ENCODE data around the gene RPS6KA5. TPM values are rescaled to one million over a fixed set of nuclear protein-coding genes. Genes with fewer than 3 reads are reported as not detected.

Gene RPS6KA5
- total RNA-seq, 4 donors from 2014 or later = 30.8 to 48.6 (median 36.6) TPM

- TF ChIP-seq CTCF (IDR thresholded peaks at IDR 0.05) = no peak
- no peak for TF ChIP-seq POLR2AphosphoS5 (IDR thresholded peaks at IDR 0.05)
- no peak for TF ChIP-seq EP300 (IDR thresholded peaks at IDR 0.05)
- TF ChIP-seq POLR2A (IDR thresholded peaks at IDR 0.05) = no peak
- ATAC-seq = no peak
- no peaks in the 10 kb centered on the region for H3K9me3 ChIP-seq
- no peaks in the 10 kb centered on the region for H3K36me3 ChIP-seq
- H3K27ac ChIP-seq = no peak overlapping the region
- WGBS, 2 donors (ENCODE audit: low coverage in 1 of 2) = 82 to 90% methylated on average over 3 to 9 of the region's 9 CpGs
- peaks cover 0 to 13% (median 6%) of the 10 kb centered on the region in 3 donors for H3K4me1 ChIP-seq
- no peak overlapping the region for H3K4me3 ChIP-seq
- no peaks in the 10 kb centered on the region for H3K27me3 ChIP-seq
These were observed 223.1 kb downstream of the RPS6KA5 start for GRCh38 chr14:90837355-90837754.

- H3K36me3 ChIP-seq = no peaks in the 10 kb centered on the region
- no peak for ATAC-seq
- no peak overlapping the region for H3K4me3 ChIP-seq
- no peaks in the 10 kb centered on the region for H3K9me3 ChIP-seq
- TF ChIP-seq EP300 (IDR thresholded peaks at IDR 0.05) (no peak), POLR2AphosphoS5 (IDR thresholded peaks at IDR 0.05) (no peak), CTCF (IDR thresholded peaks at IDR 0.05) (no peak), POLR2A (IDR thresholded peaks at IDR 0.05) (no peak)
- H3K4me1 ChIP-seq = peaks cover 0 to 13% (median 6%) of the 10 kb centered on the region in 3 donors
- H3K27me3 ChIP-seq = no peaks in the 10 kb centered on the region
- H3K27ac ChIP-seq = no peak overlapping the region
- WGBS, 2 donors (ENCODE audit: low coverage in 1 of 2) = no CpG with 5 or more reads among the region's 7 CpGs
These were observed 223.8 kb downstream of the RPS6KA5 start for GRCh38 chr14:90836692-90837063.

- no peak overlapping the region for H3K27ac ChIP-seq
- no peaks in the 10 kb centered on the region for H3K9me3 ChIP-seq
- peaks cover 0 to 17% (median 5%) of the 10 kb centered on the region in 3 donors for H3K4me1 ChIP-seq
- no peaks in the 10 kb centered on the region for H3K36me3 ChIP-seq
- no peak for TF ChIP-seq POLR2A (IDR thresholded peaks at IDR 0.05)
- no peak for TF ChIP-seq POLR2AphosphoS5 (IDR thresholded peaks at IDR 0.05)
- TF ChIP-seq EP300 (IDR thresholded peaks at IDR 0.05) = no peak
- no peak for TF ChIP-seq CTCF (IDR thresholded peaks at IDR 0.05)
- no peak for ATAC-seq
- 88 to 97% methylated on average over 6 to 10 of the region's 10 CpGs for WGBS, 2 donors (ENCODE audit: low coverage in 1 of 2)
- H3K4me3 ChIP-seq = no peak overlapping the region
- H3K27me3 ChIP-seq = no peaks in the 10 kb centered on the region
These were observed 228.6 kb downstream of the RPS6KA5 start for GRCh38 chr14:90831821-90832220.

- TF ChIP-seq CTCF (IDR thresholded peaks at IDR 0.05) (no peak), POLR2AphosphoS5 (IDR thresholded peaks at IDR 0.05) (no peak), EP300 (IDR thresholded peaks at IDR 0.05) (no peak), POLR2A (IDR thresholded peaks at IDR 0.05) (no peak)
- no peaks in the 10 kb centered on the region for H3K36me3 ChIP-seq
- no peak overlapping the region for H3K27ac ChIP-seq
- no peak for ATAC-seq
- H3K27me3 ChIP-seq = no peaks in the 10 kb centered on the region
- peaks cover 0 to 17% (median 5%) of the 10 kb centered on the region in 3 donors for H3K4me1 ChIP-seq
- H3K9me3 ChIP-seq = no peaks in the 10 kb centered on the region
- 75 to 100% methylated on average over 2 of the region's 26 CpGs for WGBS, 2 donors (ENCODE audit: low coverage in 1 of 2)
- no peak overlapping the region for H3K4me3 ChIP-seq
These were observed 229.3 kb downstream of the RPS6KA5 start for GRCh38 chr14:90830931-90831701.

- Histone ChIP-seq H3K4me3 (no peak overlapping the region), H3K9me3 (no peaks in the 10 kb centered on the region), H3K27me3 (no peaks in the 10 kb centered on the region), H3K4me1 (peaks cover 0 to 17% (median 5%) of the 10 kb centered on the region in 3 donors), H3K27ac (no peak overlapping the region), H3K36me3 (no peaks in the 10 kb centered on the region)
- WGBS, 2 donors (ENCODE audit: low coverage in 1 of 2) = 100% methylated on average over 3 of the region's 4 CpGs; no CpG with 5 or more reads in 1 of the 2 donors
- no peak for TF ChIP-seq EP300 (IDR thresholded peaks at IDR 0.05)
- no peak for TF ChIP-seq POLR2A (IDR thresholded peaks at IDR 0.05)
- no peak for TF ChIP-seq POLR2AphosphoS5 (IDR thresholded peaks at IDR 0.05)
- TF ChIP-seq CTCF (IDR thresholded peaks at IDR 0.05) = no peak
- ATAC-seq = no peak
These were observed 230.8 kb downstream of the RPS6KA5 start for GRCh38 chr14:90829677-90830076.

Measured in gastroesophageal sphincter (tissue), 4 donors.